HG03565 (cell line): ENCODE measurements around the gene C2orf81.
"Not testable (repeated sequence)": the region's sequence is repeated elsewhere in the genome, so short reads cannot be mapped to it uniquely, and the experiment has no call there.

Source experiments
- ATAC-seq: cut with Tn5 transposase; IDR thresholded peaks from one replicate; pipeline ENCODE4 v1.9.1; 2021; ENCODE audit warnings: mild to moderate bottlenecking, moderate library complexity; ENCODE audit not compliant: unreplicated experiment

Gene C2orf81

DNA sequence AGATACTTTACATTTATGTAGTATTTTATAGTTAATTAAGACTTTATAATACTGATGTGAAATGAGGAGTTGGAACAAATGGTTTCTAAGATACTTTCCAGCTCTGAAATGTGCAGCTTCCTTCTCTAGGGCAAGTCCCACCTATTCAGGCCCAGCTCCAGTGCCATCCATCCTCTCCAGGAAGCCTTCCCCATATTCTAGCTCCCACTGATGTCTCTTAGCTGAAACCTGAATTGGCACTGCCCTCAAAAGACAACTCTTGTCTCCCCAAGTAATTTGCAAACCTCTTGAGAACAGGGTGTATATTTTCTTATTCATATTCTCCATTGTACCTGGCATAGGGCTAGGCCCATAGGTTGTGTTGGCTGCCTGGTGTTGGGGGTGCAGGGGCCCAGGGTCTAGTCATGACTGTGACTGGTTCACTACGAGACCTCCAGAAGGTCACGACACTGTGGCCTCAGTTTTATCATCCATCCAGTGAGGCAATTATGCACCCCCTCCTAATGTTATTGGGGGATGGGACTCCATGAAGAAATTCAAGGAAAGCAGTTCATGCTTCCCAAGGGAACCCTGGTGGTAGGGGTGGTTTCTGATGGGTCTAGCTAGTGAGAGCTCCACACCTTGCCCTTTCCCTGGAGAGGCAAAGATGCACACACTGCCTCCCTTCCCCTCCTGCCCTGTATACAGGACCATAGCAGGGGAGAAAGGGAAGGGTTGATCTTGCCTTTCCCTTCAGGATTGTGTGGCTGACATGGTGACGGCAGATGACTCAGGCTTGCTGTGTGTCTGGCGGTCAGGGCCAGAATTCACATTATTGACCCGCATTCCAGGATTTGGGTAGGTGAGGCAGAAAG, 2.9 kb upstream of the C2orf81 start:
- ATAC-seq: no peak

DNA sequence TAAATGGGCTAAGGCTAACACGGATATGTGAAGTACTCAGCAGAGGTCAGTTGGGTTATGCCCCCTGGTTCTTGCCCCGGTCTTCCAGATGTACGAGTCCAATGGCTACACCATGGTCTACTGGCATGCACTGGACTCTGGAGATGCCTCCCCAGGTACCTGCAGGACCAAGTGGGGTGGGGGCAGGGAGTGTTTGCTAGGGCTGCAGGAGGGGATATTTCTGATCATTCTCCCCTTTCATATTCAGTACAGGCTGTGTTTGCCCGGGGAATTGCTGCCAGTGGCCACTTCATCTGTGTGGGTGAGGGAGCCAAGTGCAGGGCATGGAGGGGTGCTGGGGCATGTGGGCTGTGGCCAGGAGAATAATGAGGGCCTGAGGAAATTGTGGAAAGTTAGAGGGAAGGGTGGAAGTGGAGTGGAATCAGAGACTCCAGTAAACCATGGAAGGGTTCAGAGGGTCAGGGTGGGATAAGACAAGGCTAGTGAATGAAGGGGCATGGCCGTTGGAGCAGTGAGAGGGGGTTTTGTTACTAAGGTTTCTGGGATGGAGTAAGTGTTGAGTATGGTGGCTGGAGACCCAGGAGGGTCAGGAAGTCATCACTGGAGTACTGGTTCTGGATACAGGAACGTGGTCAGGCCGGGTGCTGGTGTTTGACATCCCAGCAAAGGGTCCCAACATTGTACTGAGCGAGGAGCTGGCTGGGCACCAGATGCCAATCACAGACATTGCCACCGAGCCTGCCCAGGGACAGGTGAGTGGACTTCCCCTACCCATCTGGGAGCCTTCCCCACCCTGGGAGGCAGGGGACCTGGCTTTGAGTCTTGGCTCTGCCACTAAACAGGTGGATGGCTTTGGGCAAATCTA, 2.0 kb upstream of the C2orf81 start:
- ATAC-seq: no peak

DNA sequence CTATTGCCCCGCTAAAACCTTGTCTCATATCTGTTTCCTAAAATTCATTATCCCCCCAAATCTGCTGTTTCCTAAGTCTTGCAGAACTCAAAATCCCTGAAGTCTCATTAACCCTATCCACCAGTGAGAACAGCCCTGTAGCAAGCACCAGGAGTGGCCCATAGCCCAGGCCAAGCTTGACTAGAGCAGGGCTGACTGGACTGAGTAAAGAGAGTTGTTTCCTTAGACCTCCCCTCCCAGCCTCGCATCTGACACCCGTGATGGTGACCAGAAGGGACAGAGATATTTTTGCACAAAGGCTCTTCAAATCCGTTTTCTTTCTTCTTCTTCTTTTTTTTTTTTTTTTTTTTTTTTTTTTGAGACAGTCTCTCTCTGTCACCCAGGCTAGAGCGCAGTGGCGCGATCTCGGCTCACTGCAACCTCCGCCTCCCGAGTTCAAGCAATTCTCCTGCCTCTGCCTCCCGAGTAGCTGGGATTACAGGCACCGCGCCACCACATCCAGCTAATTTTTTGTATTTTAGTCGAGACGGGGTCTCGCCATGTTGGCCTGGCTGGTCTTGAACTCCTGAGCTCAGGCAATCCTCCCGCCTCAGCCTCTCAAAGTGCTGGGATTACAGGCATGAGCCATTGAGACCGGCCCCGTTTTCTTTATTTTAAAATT, 846 bp downstream of the C2orf81 start:
- not testable (repeated sequence) for ATAC-seq

- no peak for ATAC-seq
Measured at GRCh38 chr2:74420006-74420405, 1.4 kb downstream of the C2orf81 start.

GRCh38 chr2:74419345-74419744, 2.1 kb downstream of the C2orf81 start:
- ATAC-seq: no peak

DNA sequence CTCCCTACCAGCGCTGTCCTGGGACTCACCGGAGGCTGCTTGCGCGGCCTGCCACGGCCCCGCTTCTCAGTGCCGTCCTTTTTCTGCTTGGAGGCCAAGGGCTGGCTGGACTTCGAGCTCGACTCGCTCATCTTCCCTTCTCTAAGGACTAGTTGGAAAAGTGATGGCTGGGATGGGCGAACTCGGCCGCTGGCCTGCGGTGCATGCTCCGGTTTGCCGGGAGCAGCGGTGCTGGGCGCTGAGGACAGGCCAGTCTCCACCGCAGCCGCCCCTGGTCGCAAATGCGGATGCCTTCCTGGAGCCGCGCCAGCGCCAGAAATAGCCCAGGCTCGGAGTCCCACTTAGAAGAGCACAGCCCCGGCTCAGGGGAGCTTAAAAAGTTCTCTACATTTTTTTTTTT, 3.1 kb downstream of the C2orf81 start:
- ATAC-seq: no peak

- no peak for ATAC-seq
Measured at GRCh38 chr2:74417763-74418162, 3.7 kb downstream of the C2orf81 start.

GRCh38 chr2:74417197-74417596, 4.2 kb downstream of the C2orf81 start:
- ATAC-seq: no peak

- no peak for ATAC-seq
Measured at GRCh38 chr2:74416778-74417177, 4.6 kb downstream of the C2orf81 start.

DNA sequence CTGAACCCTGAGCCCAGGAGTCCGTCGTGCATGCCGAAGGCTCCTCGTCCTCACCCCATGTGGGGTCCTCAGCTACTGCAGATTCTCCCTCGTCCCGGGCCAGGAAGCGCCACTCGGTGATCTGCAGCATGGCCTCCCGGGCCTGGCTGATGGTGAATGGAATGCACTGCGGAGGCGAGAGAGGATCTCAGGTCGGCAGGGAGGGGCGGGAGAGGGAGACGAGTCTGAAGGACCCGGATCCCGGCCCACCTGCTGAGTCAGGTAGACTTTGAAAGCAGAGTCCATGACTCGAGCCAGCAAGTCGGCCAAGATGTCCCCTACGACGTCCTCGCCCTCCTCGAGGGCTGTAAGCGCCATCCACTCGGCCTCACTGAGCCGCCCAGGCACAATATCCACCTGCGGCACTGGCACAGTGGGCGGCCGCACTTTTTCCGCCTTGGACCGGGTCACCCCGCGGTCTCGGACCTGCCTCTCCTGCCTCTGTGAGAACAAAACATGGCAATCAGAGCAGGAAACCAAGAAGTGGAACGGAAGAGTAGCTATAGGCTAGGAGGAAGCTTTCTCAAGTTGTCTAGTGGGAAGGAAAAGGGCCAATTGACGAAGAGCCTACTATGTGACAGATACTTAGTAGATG, 5.5 kb downstream of the C2orf81 start:
- ATAC-seq: no peak

DNA sequence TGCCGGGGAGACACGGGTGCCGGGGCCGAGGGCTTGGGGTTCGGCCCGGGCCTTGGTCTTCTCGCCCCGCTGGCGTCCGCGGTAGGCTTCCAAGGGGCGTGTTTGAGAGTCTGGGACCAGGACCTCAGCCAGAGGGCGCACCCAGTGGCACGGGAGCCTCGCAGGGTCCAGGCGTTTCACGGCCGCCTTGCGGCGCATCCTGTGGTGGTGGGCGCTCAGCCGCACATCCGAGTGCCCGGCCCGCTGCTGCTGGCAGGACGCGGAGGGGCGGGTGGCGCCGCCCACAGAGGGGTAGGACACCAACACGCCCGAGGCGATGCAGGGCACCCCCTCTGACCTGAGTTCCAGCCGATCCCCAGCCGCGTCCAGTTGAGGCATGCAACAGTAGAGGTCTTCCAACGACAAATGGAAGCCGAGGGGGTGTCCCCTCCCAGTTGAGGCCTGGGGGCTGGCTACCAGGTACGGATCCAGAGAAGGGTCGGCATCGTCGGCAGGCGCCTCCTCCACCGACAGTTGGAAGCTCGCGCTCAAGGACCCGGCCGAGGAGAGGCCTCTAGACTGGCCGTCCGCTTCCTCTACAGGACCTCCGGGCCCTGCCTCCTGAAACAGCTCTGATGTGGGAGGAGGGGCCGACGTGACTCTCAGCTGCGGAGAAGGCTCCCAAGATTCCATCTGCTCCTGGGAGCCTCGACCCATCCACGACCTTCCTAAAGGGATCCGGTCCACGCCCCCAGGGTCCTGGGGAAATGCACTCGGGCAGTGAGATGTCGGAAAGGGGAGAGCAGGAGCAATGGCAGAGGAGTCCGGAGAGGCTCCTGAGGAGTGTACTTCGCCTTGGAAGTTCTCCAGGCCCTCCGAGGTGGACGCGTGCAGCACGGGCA, 6.3 kb downstream of the C2orf81 start:
- ATAC-seq: no peak

DNA sequence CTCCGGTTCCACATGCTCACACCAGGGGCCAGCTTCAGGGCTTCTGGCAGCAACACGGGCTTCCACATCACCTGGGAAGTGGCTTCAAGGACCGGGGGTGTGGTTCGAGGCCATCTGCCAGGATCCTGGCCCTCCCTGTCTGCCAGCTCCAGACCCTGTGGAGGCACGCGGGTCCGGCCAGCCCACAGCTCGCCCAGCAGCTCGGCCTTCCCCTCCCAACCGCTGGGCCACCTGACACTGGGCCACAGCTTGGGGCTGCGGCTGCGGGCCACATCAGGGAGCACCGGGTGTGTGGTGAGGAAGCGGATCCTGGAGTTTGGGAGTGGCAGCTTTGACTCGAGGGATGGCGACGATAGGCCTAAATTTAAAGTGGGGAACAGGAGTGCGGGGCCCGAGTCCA, 7.0 kb downstream of the C2orf81 start:
- ATAC-seq: no peak

- ATAC-seq: no peak
Measured at GRCh38 chr2:74413001-74413698, 8.3 kb downstream of the C2orf81 start.

DNA sequence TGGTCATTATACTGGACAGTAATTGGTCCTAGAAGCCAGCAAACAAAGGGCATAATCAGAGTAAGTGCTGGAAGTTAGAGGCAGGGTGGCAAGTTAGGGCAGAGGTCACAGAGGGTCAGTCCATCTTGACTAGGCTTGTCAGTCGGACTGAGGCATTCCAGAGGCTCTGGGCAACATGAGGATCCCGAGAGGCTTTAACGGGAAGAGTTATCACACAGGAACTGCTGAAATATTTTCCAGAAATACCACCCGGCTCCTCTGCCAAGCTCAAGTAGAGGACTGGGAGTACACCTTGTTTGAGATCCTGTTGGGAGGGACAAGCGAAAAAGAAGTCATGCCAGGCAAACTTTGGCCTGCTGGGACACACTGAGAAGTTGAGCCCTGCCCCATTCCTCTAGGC, 13.7 kb downstream of the C2orf81 start:
- ATAC-seq: no peak

DNA sequence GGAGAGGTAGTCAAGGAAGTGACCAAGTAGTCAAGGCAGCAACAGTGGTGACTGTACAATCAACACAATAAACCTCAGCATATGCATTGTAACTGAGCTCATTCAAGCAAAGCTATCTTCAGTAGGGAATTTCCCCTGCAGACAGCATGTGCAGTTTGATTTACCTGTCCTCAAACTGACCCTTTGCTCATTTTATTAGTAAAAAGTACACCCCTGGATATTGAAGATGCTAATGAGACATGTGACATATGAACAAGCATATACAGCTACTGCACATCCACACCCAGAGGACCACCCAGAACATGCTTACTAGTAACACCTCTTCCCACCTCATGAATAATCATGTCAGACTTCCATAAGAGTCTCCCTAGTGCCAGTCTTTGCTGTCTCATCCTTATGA, 15.4 kb downstream of the C2orf81 start:
- ATAC-seq: peak; percentile 85

GRCh38 chr2:74401891-74402290, 19.5 kb downstream of the C2orf81 start:
- no peak for ATAC-seq

DNA sequence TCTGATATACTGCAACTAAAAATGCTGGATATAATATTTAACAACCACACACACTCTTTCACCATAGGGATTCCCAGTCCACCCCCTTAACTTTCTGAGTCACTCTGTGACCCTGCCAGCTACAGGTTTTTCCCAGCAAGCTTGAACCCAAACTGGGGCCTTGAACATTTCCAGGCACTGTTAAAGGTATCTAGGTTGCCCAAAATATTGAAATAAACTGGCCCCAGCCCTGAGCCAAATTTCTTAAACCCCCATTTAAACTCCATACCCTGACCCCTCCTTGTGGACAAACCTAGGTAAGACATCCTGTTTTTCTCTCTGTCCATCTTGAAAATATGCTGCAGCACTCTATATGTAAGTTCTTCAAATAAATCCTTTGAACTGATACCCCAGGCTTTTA, 21.6 kb downstream of the C2orf81 start:
- no peak for ATAC-seq

- no peak for ATAC-seq
Measured at GRCh38 chr2:74396149-74396548, 25.3 kb downstream of the C2orf81 start.

DNA sequence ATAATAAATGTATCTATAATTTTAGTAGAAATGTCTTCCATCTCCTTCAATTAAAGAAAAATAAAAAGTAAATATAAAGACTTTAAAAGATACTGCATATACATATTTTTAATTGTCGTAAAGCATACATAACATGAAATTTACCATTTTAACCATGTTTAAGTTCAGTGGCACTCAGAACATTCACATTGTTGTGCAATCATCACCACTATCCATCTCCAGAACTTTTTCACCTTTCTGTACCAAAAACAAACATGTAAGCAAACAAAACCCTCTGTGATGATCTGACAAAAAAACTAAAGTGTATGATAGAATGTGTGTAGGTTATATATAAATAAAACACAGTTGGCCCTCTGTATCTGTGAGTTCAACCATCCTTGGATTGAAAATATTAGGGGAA, 27.9 kb downstream of the C2orf81 start:
- ATAC-seq: no peak

DNA sequence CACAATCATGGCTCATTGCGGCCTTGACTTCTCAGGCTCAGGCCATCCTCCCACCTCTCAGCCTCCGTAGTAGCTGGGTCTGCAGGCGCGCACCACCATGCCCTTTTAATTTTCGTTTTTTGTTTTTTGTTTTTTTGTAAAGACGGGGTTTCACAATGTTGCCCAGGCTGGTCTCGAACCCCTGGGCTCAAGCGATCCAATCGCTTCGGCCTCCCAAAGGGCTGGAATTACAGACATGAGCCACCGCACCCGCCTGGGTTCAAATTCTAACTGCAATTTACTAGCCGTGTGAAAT, 29.0 kb downstream of the C2orf81 start:
- no peak for ATAC-seq
